Brain microvascular endothelial cell (primary cell): ENCODE measurements around the gene NEURL3.

Source experiments
- DNase-seq: peaks from one replicate; pipeline ENCODE4 v3.0.0-alpha.2; 2020
- H3K27ac ChIP-seq: fragments of 250-450 bp; sonication (Bioruptor Pico); 2 replicates; pipeline ENCODE4 v1.5.1; 2020; ENCODE audit warnings: mild to moderate bottlenecking, moderate library complexity
- H3K27me3 ChIP-seq: fragments of 250-450 bp; sonication (Bioruptor Pico); replicated peaks from 2 replicates; pipeline ENCODE4 v1.5.1; 2020; ENCODE audit warnings: mild to moderate bottlenecking
- H3K36me3 ChIP-seq: fragments of 250-450 bp; sonication (Bioruptor Pico); replicated peaks from 2 replicates; pipeline ENCODE4 v1.5.1; 2020; ENCODE audit warnings: mild to moderate bottlenecking
- H3K4me3 ChIP-seq: 2 replicates; pipeline ENCODE4 v1.5.1; 2011; ENCODE audit warnings: low read depth, mild to moderate bottlenecking, control low read depth, low read length, moderate library complexity
- in situ Hi-C: cut with HindIII; loops from 2 replicates; pipeline ENCODE4 v1.10.0; 2017; ENCODE audit warnings: low sequenced_read_pairs, low pct_ligation_motif_present
- TF ChIP-seq, protein P1 (sequence below): IDR thresholded peaks from 2 replicates; pipeline ENCODE4 v1.5.1; 2011; ENCODE audit warnings: low read depth, mild to moderate bottlenecking, moderate library complexity, low read length, control low read depth, inconsistent platforms; ENCODE audit errors: missing control alignments

The NEURL3 gene

DNA sequence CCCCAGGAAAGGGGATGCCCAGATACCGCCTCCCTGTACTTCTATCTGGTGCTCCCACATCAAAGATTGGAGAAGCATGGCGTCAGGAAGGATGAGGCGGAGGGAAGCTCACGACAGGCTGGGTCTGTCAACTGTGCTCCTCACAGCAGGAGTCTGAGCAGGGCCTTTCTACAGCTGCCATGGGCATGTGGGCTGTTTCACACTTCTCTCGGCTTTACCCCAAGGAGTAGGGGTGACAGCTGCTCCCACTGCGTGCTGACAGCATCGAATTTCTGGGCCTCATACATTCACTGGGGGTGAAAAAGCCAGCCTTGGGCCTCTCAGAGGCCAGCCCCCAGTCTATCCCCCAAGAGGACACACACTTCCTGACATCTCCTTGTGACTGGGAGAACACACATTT, 21.1 kb downstream of the NEURL3 start:
- in situ Hi-C loops, result no loop called here
- TF ChIP-seq, protein P1, sequence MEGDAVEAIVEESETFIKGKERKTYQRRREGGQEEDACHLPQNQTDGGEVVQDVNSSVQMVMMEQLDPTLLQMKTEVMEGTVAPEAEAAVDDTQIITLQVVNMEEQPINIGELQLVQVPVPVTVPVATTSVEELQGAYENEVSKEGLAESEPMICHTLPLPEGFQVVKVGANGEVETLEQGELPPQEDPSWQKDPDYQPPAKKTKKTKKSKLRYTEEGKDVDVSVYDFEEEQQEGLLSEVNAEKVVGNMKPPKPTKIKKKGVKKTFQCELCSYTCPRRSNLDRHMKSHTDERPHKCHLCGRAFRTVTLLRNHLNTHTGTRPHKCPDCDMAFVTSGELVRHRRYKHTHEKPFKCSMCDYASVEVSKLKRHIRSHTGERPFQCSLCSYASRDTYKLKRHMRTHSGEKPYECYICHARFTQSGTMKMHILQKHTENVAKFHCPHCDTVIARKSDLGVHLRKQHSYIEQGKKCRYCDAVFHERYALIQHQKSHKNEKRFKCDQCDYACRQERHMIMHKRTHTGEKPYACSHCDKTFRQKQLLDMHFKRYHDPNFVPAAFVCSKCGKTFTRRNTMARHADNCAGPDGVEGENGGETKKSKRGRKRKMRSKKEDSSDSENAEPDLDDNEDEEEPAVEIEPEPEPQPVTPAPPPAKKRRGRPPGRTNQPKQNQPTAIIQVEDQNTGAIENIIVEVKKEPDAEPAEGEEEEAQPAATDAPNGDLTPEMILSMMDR, result no peak

DNA sequence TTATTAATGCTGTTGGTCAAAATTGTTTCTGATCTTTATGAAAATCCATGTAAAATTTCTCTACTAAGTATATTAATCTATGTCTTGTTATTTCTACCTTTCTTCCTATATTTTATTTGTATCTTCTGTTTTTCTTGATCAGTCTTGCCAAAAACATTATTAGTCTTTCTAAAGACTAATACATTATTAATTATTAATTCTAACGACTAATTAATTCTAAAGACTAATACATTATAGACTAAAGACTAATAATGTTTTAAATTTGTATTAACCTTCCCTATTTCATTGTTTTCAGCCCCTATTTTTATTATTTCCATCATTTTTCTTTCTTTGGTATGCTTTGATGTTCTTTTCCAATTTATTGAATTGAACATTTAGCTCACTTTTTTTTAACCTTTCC, 27.7 kb downstream of the NEURL3 start:
- TF ChIP-seq, protein P1, result no peak
- H3K4me3 ChIP-seq, result no peak overlapping the region
- no peaks in the 10 kb centered on the region for H3K27me3 ChIP-seq
- H3K36me3 ChIP-seq, result no peaks in the 10 kb centered on the region
- in situ Hi-C loops, result no loop called here
- no peak for DNase-seq
- H3K27ac ChIP-seq, result no peak overlapping the region

More for the DNA sequence above, 21.1 kb downstream of the NEURL3 start:
- Histone ChIP-seq H3K27ac (no peak overlapping the region), H3K27me3 (no peaks in the 10 kb centered on the region), H3K4me3 (no peak overlapping the region), H3K36me3 (no peaks in the 10 kb centered on the region)
- no peak for DNase-seq

DNA sequence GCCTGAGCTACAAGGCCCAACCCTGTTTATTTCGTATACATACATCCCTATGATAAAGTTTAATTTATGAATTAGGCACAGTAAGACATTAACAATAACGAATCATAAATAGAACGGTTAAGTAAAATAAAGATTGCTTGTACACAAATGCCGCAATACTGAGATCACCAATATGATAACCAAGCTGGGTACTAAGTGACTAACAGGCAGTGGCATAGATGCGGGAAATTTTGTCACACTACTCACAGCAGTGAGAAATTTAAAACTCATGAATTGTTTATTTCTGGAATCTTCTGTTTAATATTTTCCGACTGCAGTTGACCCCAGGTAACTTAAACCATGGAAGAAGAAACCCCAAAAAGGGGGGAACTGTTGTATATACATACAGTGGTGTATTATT, 33.4 kb downstream of the NEURL3 start:
- Histone ChIP-seq H3K27me3 (no peaks in the 10 kb centered on the region), H3K27ac (no peak overlapping the region), H3K36me3 (no peaks in the 10 kb centered on the region), H3K4me3 (no peak overlapping the region)
- no peak for DNase-seq
- in situ Hi-C loops, result no loop called here
- TF ChIP-seq, protein P1, result no peak

DNA sequence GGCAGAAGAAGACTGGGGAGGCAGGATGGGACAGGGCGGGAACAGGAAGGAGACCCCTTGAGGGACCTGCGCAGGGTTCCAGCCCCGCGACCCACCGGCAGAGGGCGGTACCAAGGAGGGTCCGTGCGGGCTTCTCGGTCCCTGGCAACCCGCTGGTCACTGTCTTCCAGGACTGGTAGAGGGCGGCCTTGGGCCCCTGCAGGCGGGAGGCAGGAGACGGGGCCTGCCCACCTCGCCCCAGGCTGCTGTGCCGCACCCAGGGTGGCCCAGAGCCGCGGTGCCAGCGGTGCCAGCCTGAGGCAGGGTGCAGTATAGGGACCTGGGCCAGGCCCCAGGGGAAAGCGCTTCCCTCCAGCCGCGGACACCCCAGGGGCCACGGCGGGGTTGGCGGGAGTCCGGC, 34.5 kb downstream of the NEURL3 start:
- DNase-seq, result peak; percentile 4
- in situ Hi-C loops, result no loop called here
- Histone ChIP-seq H3K36me3 (no peaks in the 10 kb centered on the region), H3K27me3 (no peaks in the 10 kb centered on the region), H3K27ac (no peak overlapping the region), H3K4me3 (peak overlapping the region; percentile 35)
- TF ChIP-seq, protein P1, result peak; percentile 84

DNA sequence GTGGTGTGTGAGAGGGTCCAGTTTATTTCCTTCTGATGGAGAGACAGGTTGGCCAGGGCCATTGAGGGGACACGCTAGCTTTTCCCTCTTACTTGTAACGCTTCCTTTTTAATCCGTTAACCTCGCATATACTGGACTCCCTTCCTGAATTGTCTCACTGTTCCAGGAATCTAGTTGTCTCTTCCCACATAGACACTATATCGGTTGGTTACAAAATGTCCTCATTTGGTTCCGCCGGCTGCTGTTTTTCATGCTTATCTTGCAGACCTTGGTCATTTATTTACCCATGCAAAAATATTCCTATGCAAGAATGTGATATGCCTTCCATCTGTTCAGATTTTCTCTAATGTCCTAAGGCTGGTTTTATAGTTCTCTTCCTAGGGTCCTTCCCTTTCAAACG, 35.0 kb downstream of the NEURL3 start:
- Histone ChIP-seq H3K27me3 (no peaks in the 10 kb centered on the region), H3K36me3 (no peaks in the 10 kb centered on the region), H3K27ac (no peak overlapping the region), H3K4me3 (no peak overlapping the region)
- TF ChIP-seq, protein P1, result no peak
- DNase-seq, result no peak
- in situ Hi-C loops, result no loop called here

DNA sequence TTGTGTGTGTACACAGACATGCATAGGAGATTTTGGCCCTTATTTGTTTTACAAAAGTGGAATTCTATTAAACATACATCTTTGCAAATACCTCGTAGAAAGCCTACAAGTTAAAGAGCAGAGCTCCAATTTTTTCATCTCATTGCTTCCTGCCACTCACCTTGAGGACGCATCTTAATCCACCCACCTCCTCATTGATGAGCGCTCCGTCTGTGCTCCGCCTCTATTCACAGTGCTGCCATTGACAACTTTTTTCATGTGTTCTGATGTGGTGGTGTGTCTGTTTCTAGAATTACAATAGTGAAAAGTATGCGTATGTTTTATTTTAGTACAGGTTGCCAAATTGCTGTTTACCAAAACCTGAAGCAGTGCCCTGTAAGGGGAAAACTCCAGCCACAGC, 36.3 kb downstream of the NEURL3 start:
- in situ Hi-C loops, result no loop called here
- H3K27ac ChIP-seq, result no peak overlapping the region

More for the DNA sequence above, 36.3 kb downstream of the NEURL3 start:
- TF ChIP-seq, protein P1, result no peak
- Histone ChIP-seq H3K36me3 (no peaks in the 10 kb centered on the region), H3K27me3 (no peaks in the 10 kb centered on the region), H3K4me3 (no peak overlapping the region)
- DNase-seq, result no peak
